Hepatocyte (in vitro differentiated cells): ENCODE results near the gene ANAPC10.

ENCODE experiments used
- CTCF ChIP-seq: fragments of 200-600 bp; sonication (generic); IDR thresholded peaks from 2 replicates; pipeline ENCODE4 v1.5.1; 2016; ENCODE audit warnings: antibody characterized with exemption, mild to moderate bottlenecking; ENCODE audit not compliant: poor library complexity
- EZH2phosphoT487 ChIP-seq: fragments of 200-600 bp; sonication (generic); IDR thresholded peaks from one replicate; pipeline ENCODE4 v1.6.1; 2018; ENCODE audit warnings: antibody characterized with exemption, mild to moderate bottlenecking, low read depth, moderate library complexity; ENCODE audit not compliant: unreplicated experiment, severe bottlenecking

GRCh38 chr4:144962300-144962699 is 135.7 kb downstream of the ANAPC10 start:
- TF ChIP-seq CTCF (no peak), EZH2phosphoT487 (no peak)
